ENCODE data around the gene PRDM16. TPM values are rescaled to one million over a fixed set of nuclear protein-coding genes. Genes with fewer than 3 reads are reported as not detected.

The PRDM16 gene
- total and polyA plus RNA-seq, 2 of the 4 experiments (the other 2 are of a cell fraction) = 0.02 TPM; not detected in 1

- Histone ChIP-seq H4K5ac (ENCODE audit: low read depth, low read length) (no peak overlapping the region), H3K27me3 (ENCODE audit: control insufficient read depth, insufficient read depth, low read length) (no peaks in the 10 kb centered on the region), H2BK120ac (ENCODE audit: low read depth, low read length) (no peak overlapping the region), H3K4me2 (ENCODE audit: low read depth, low read length) (no peak overlapping the region), H4K8ac (ENCODE audit: low read depth in 2 of 2, low read length in 2 of 2) (no peak overlapping the region), H3K14ac (replicated peaks; ENCODE audit: low read depth, low read length) (no peak overlapping the region), H3K36me3 (ENCODE audit: control insufficient read depth, insufficient read depth, low read length) (no peaks in the 10 kb centered on the region), H2AK9ac (replicated peaks; ENCODE audit: low read depth, low read length, poor library complexity) (no peak overlapping the region), H3K18ac (ENCODE audit: low read depth, low read length) (no peak overlapping the region), H3K4me1 (ENCODE audit: control insufficient read depth, insufficient read depth, low read length) (no peaks in the 10 kb centered on the region), H2BK15ac (ENCODE audit: low read depth, low read length) (no peak overlapping the region), H3K27ac (ENCODE audit: insufficient read depth, low read length) (no peak overlapping the region), H3K4me3 (ENCODE audit: insufficient read depth, low read depth, low read length) (no peak overlapping the region), H3K9me3 (ENCODE audit: control insufficient read depth, insufficient read depth, low read length) (peaks cover 58% of the 10 kb centered on the region), H3K9ac (ENCODE audit: low read depth, low read length) (no peak overlapping the region), H2AK5ac (ENCODE audit: low read depth, low read length) (no peak overlapping the region), H2AFZ (replicated peaks; ENCODE audit: low read length, poor library complexity) (no peak overlapping the region), H3K23ac (ENCODE audit: low read depth, low read length) (no peak overlapping the region), H4K20me1 (ENCODE audit: insufficient read depth, low read length) (no peaks in the 10 kb centered on the region), H3K4ac (ENCODE audit: low read depth, low read length) (no peak overlapping the region), H4K91ac (ENCODE audit: insufficient read depth, low read depth, low read length) (no peak overlapping the region), H3K79me1 (ENCODE audit: low read depth in 1 of 2, low read length in 2 of 2) (no peaks in the 10 kb centered on the region), H3K56ac (ENCODE audit: extremely low read depth, insufficient read depth, low read length) (no peak overlapping the region), H3K9me1 (ENCODE audit: insufficient read depth, low read length) (no peaks in the 10 kb centered on the region), H2BK20ac (ENCODE audit: low read depth, low read length) (no peak overlapping the region), H2BK5ac (ENCODE audit: low read depth, low read length, poor library complexity, severe bottlenecking) (no peak overlapping the region)
- POLR2A ChIA-PET (ENCODE audit: unreplicated experiment) = no interaction called here
- dilution Hi-C loops (cut with HindIII; ENCODE audit: low sequenced_read_pairs, unreplicated experiment) = no loop called here
- intact Hi-C loops (cut with micrococcal nuclease) = no loop called here
- ATAC-seq (ENCODE audit: low read depth) (no peak), DNase-seq (no peak)
- WGBS, 2 experiments (ENCODE audit: extremely low coverage in 2 of 2, insufficient read length in 1 of 2) = no CpG with 5 or more reads among the region's 20 CpGs
- in situ Hi-C loops (cut with MboI; ENCODE audit: low sequenced_read_pairs) = no loop called here
- no peak for TF ChIP-seq FOS (IDR thresholded peaks at IDR 0.05; ENCODE audit: low read depth, low read length)
- TF ChIP-seq MAZ (IDR thresholded peaks at IDR 0.05; ENCODE audit: borderline replicate concordance, low read depth, low read length) = no peak
- TF ChIP-seq RFX5 (IDR thresholded peaks at IDR 0.05; ENCODE audit: low read depth, low read length) = no peak
- no peak for TF ChIP-seq BHLHE40 (IDR thresholded peaks at IDR 0.05; ENCODE audit: low read depth, low read length)
- TF ChIP-seq MXI1 (IDR thresholded peaks at IDR 0.05; ENCODE audit: borderline replicate concordance, low read depth, low read length) = no peak
- TF ChIP-seq POLR2A (IDR thresholded peaks at IDR 0.05; ENCODE audit: low read depth, low read length) = no peak
- no peak for TF ChIP-seq RCOR1 (IDR thresholded peaks at IDR 0.05; ENCODE audit: insufficient replicate concordance, low read length)
- TF ChIP-seq NFE2L2 (IDR thresholded peaks at IDR 0.05; ENCODE audit: low read depth, low read length) = no peak
- no peak for TF ChIP-seq SMC3 (IDR thresholded peaks at IDR 0.05; ENCODE audit: low read depth, low read length)
- no peak for TF ChIP-seq CHD1 (IDR thresholded peaks at IDR 0.05; ENCODE audit: low read depth, low read length)
- no peak for TF ChIP-seq CEBPB (IDR thresholded peaks at IDR 0.05; ENCODE audit: low read depth, low read length)
- no peak for TF ChIP-seq CTCF (conservative IDR thresholded peaks at IDR 0.05; ENCODE audit: low read depth, low read length)
- TF ChIP-seq RAD21 (IDR thresholded peaks at IDR 0.05; ENCODE audit: low read length) = no peak
- CTCF ChIA-PET = no interaction called here
- no TSS peak for BruUV-seq (replicated peaks)
Measured at GRCh38 chr1:3184666-3185065, 115.7 kb downstream of the PRDM16 start.
